ENCODE measurements around the gene DDX27. TPM values are rescaled to one million over a fixed set of nuclear protein-coding genes. Genes with fewer than 3 reads are reported as not detected.

The DDX27 gene
- polyA plus RNA-seq, 1 of the 3 experiments (the other 2 are of a cell fraction) = 51.9 TPM

- no peak for TF ChIP-seq CHD2 (IDR thresholded peaks at IDR 0.05; ENCODE audit: low read length, partially characterized antibody)
- TF ChIP-seq TCF12 (IDR thresholded peaks at IDR 0.05) = no peak
- no peak for TF ChIP-seq MXI1 (IDR thresholded peaks at IDR 0.05; ENCODE audit: low read depth, low read length)
- no peak for TF ChIP-seq MEF2A (IDR thresholded peaks at IDR 0.05; ENCODE audit: borderline replicate concordance, low read depth)
- TF ChIP-seq IRF3 (IDR thresholded peaks at IDR 0.05; ENCODE audit: low read depth, low read length) = no peak
- no peak for TF ChIP-seq RAD21 (IDR thresholded peaks at IDR 0.05; ENCODE audit: low read length)
These were observed 72.0 kb downstream of the DDX27 start (continued) for GRCh38 chr20:49291200-49291599.

DNA sequence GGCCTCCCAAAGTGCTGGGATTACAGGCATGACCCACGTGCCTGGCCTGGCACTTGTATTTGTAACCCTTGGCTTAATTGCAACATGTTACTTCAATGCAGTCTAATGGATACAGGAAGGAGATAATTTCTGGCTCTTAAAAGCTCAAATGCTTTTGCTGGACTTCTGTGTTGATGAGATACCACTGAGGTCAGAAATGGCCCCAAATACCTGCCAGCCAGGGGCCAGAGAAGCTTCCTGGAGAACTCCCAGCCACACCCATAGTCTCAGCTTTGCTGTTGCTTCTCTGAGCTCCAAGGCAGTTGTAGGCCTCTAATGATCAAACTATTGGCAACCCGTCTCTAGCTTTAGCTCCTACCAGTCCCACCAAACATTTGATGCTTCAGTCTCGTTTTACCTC lies 72.8 kb downstream of the DDX27 start:
- DNase-seq = no peak
- ChIA-PET CTCF (interaction anchor here (1.2 to 1.3 kb wide), 3 partner anchors 12 to 41 kb away, joined by 3 to 4 read pairs (median 3); no protein-coding TSS in a partner anchor), POLR2A (interaction anchor here (2.7 kb wide), 1 partner anchor 14 kb away, joined by 9 read pairs; the partner anchor contains the start of gene ZNFX1)
- H4K20me1 ChIP-seq (ENCODE audit: insufficient read depth) = peaks cover 47% of the 10 kb centered on the region
- peaks cover 43 to 45% of the 10 kb centered on the region in 2 experiments for H3K36me3 ChIP-seq (replicated peaks in 1 of 2; ENCODE audit: control insufficient read depth in 1 of 2, insufficient read depth in 2 of 2, low read length in 1 of 2)
- TF ChIP-seq TAF1 (IDR thresholded peaks at IDR 0.05; ENCODE audit: borderline replicate concordance, low read depth, low read length) (no peak), JUND (IDR thresholded peaks at IDR 0.05) (0 out of 2 replicates have a peak, but pooled peaks have one; percentile 15)
- no peaks in the 10 kb centered on the region for H3K27me3 ChIP-seq (ENCODE audit: insufficient read depth)
- no peaks in the 10 kb centered on the region for H3K9me3 ChIP-seq
- no peaks in the 10 kb centered on the region for H3K9me2 ChIP-seq
- 67% methylated on average over 3 of the region's 3 CpGs for WGBS (ENCODE audit: low lambda C conversion rate)
- H3K27ac ChIP-seq (ENCODE audit: low read depth in 2 of 2, low read length in 1 of 2) = no peak overlapping the region
- no peak overlapping the region for H3K9ac ChIP-seq
- H3K4me2 ChIP-seq = no peak overlapping the region
- H3K4me1 ChIP-seq (ENCODE audit: control insufficient read depth in 1 of 2, insufficient read depth in 2 of 2, low read depth in 1 of 2, low read length in 1 of 2) = peaks cover 2 to 8% of the 10 kb centered on the region in 2 experiments; a peak in 2 of 4 replicates
- H3K79me2 ChIP-seq (ENCODE audit: insufficient read depth) = peaks cover 12% of the 10 kb centered on the region; the same call in 1 of the 2 replicates
- peaks cover 64% of the 10 kb centered on the region for H3F3A ChIP-seq (replicated peaks; ENCODE audit: insufficient read depth)
- no peak overlapping the region for H3K4me3 ChIP-seq (ENCODE audit: low read depth in 2 of 2, low read length in 1 of 2)
- H2AFZ ChIP-seq (ENCODE audit: low read depth) = no peak overlapping the region

- Histone ChIP-seq H3K9me2 (no peaks in the 10 kb centered on the region), H4K20me1 (ENCODE audit: insufficient read depth) (peaks cover 36% of the 10 kb centered on the region), H3K4me3 (ENCODE audit: low read depth in 2 of 2, low read length in 1 of 2) (no peak overlapping the region), H3K4me1 (ENCODE audit: control insufficient read depth in 1 of 2, insufficient read depth in 2 of 2, low read depth in 1 of 2, low read length in 1 of 2) (no peaks in the 10 kb centered on the region; a peak in 1 of 4 replicates), H3K9ac (no peak overlapping the region), H3K27ac (ENCODE audit: low read depth in 2 of 2, low read length in 1 of 2) (no peak overlapping the region), H2AFZ (ENCODE audit: low read depth) (no peak overlapping the region), H3K4me2 (no peak overlapping the region), H3K79me2 (ENCODE audit: insufficient read depth) (0 out of 2 replicates have a peak, but pooled peaks cover 6% of the 10 kb centered on the region), H3K27me3 (ENCODE audit: insufficient read depth) (no peaks in the 10 kb centered on the region), H3K9me3 (no peaks in the 10 kb centered on the region), H3K36me3 (replicated peaks in 1 of 2; ENCODE audit: control insufficient read depth in 1 of 2, insufficient read depth in 2 of 2, low read length in 1 of 2) (peaks cover 32 to 34% of the 10 kb centered on the region in 2 experiments), H3F3A (replicated peaks; ENCODE audit: insufficient read depth) (peaks cover 53% of the 10 kb centered on the region)
- POLR2A ChIA-PET = no interaction called here
- no peak for DNase-seq
- WGBS (ENCODE audit: low lambda C conversion rate) = 94% methylated on average over 6 of the region's 6 CpGs
- CTCF ChIA-PET = interaction anchor here (0.6 to 1.3 kb wide), 3 partner anchors 11 to 319 kb away, joined by 3 to 4 read pairs (median 3); no protein-coding TSS in a partner anchor
- TF ChIP-seq PBX3 (IDR thresholded peaks at IDR 0.05) (no peak), NRF1 (IDR thresholded peaks at IDR 0.05; ENCODE audit: low read depth, low read length) (no peak), POLR2AphosphoS5 (IDR thresholded peaks at IDR 0.05; ENCODE audit: low read depth, low read length) (no peak), NFIC (IDR thresholded peaks at IDR 0.05; ENCODE audit: borderline replicate concordance) (no peak), TAF1 (IDR thresholded peaks at IDR 0.05; ENCODE audit: borderline replicate concordance, low read depth, low read length) (no peak), EP300 (IDR thresholded peaks at IDR 0.05; ENCODE audit: borderline replicate concordance in 1 of 2, low read depth in 1 of 2, low read length in 1 of 2) (no peak), GATA2 (CRISPR knock-in tag; IDR thresholded peaks at IDR 0.05) (no peak), FOSL2 (IDR thresholded peaks at IDR 0.05; ENCODE audit: borderline replicate concordance, low read depth) (no peak), IRF3 (IDR thresholded peaks at IDR 0.05; ENCODE audit: low read depth, low read length) (no peak)
- TF ChIP-seq, protein P1, sequence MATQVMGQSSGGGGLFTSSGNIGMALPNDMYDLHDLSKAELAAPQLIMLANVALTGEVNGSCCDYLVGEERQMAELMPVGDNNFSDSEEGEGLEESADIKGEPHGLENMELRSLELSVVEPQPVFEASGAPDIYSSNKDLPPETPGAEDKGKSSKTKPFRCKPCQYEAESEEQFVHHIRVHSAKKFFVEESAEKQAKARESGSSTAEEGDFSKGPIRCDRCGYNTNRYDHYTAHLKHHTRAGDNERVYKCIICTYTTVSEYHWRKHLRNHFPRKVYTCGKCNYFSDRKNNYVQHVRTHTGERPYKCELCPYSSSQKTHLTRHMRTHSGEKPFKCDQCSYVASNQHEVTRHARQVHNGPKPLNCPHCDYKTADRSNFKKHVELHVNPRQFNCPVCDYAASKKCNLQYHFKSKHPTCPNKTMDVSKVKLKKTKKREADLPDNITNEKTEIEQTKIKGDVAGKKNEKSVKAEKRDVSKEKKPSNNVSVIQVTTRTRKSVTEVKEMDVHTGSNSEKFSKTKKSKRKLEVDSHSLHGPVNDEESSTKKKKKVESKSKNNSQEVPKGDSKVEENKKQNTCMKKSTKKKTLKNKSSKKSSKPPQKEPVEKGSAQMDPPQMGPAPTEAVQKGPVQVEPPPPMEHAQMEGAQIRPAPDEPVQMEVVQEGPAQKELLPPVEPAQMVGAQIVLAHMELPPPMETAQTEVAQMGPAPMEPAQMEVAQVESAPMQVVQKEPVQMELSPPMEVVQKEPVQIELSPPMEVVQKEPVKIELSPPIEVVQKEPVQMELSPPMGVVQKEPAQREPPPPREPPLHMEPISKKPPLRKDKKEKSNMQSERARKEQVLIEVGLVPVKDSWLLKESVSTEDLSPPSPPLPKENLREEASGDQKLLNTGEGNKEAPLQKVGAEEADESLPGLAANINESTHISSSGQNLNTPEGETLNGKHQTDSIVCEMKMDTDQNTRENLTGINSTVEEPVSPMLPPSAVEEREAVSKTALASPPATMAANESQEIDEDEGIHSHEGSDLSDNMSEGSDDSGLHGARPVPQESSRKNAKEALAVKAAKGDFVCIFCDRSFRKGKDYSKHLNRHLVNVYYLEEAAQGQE (IDR thresholded peaks at IDR 0.05; ENCODE audit: low read depth, low read length) = no peak
- TF ChIP-seq, protein P2, sequence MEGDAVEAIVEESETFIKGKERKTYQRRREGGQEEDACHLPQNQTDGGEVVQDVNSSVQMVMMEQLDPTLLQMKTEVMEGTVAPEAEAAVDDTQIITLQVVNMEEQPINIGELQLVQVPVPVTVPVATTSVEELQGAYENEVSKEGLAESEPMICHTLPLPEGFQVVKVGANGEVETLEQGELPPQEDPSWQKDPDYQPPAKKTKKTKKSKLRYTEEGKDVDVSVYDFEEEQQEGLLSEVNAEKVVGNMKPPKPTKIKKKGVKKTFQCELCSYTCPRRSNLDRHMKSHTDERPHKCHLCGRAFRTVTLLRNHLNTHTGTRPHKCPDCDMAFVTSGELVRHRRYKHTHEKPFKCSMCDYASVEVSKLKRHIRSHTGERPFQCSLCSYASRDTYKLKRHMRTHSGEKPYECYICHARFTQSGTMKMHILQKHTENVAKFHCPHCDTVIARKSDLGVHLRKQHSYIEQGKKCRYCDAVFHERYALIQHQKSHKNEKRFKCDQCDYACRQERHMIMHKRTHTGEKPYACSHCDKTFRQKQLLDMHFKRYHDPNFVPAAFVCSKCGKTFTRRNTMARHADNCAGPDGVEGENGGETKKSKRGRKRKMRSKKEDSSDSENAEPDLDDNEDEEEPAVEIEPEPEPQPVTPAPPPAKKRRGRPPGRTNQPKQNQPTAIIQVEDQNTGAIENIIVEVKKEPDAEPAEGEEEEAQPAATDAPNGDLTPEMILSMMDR (IDR thresholded peaks at IDR 0.05) = no peak
These were observed 73.9 kb downstream of the DDX27 start for GRCh38 chr20:49293122-49293521.
